ENCODE measurements around the gene WBP1.

The WBP1 gene

DNA sequence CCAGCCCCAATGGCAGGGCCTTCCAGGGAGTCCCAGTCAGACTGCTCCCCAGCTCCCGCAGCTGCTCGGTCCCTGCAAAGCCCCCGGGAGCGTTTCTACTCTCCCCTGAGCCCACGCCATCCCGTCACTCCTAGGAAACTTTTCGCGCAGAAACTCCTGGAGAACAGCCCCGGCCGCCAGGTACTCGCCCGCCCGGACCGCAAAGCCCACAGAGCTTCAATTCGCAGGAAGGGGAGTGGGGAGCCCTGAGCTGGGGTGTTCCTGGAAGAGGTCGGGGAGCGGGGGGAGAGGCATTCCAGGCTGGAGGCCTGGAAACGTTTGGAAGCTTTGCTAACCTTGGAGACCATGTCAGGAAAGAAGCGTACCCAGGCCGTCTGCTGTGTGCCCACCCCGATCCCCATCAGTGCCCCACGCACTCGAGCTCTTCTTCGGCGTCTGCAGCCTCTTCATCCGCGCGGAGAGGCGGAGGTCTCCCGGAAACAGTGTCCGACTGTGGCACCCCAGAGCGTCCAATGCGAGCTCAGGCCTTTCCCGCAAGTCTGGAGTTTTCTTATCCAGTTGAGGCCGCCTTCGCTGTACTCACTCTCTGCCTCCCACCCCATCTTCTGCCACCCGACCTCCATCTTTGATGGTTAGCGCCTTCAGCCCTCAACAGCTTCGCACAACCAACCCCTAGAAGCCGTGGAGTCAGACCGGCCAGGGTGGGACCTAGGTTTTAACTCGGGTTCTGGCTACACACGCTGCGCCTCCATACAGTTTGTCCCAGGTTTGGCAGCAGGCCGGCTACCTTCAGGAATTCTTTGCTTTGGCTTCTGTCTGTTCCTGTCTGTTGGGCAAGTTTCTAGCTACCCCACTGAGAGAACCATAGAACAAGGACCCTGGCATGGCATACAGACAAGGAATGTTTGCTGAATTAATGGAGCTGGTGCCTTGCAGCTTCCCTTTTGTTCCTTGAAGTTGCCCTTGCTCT is 45.6 kb downstream of the WBP1 start:
- no peak for DNase-seq

GRCh38 chr2:74504591-74504990 is 46.4 kb downstream of the WBP1 start:
- DNase-seq = no peak

GRCh38 chr2:74505448-74506246 is 47.4 kb downstream of the WBP1 start:
- DNase-seq = no peak

GRCh38 chr2:74507145-74507925 is 49.1 kb downstream of the WBP1 start, which contains the start of gene PCGF1:
Gene PCGF1 (minus strand): TSS chr2:74507695. CDS start chr2:74507668, 27 bp downstream.
- DNase-seq = peak; percentile 99

GRCh38 chr2:74507926-74508520 is 49.8 kb downstream of the WBP1 start:
- DNase-seq = peak; percentile 79 to 83

DNA sequence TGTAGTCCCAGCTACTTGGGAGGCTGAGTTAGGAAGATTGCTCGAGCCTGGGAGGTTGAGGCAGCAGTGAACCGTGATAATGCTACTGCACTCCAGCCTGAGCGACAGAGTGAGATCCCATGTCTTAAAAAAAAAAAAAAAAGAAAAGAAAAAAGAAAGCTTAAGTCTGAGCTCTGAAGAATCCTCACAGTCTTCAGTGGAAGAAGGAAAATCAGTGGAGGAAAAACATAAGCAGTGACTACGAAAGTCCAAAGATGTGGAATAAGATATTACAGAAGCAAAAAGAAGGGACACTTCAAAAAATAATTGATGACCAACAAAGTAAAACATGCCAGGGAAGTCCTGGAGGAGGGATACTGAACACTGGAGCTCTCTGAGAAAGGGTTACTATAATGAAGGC is 52.0 kb downstream of the WBP1 start:
- no peak for DNase-seq
